ENCODE results near the gene UTP20. TPM values are rescaled to one million over a fixed set of nuclear protein-coding genes. Genes with fewer than 3 reads are reported as not detected.

The UTP20 gene
- total and polyA plus RNA-seq, 2 donors (not counting 3 experiments of a cell fraction or from before 2014, with no cell fraction given), result 4.6 to 23.1 TPM

DNA sequence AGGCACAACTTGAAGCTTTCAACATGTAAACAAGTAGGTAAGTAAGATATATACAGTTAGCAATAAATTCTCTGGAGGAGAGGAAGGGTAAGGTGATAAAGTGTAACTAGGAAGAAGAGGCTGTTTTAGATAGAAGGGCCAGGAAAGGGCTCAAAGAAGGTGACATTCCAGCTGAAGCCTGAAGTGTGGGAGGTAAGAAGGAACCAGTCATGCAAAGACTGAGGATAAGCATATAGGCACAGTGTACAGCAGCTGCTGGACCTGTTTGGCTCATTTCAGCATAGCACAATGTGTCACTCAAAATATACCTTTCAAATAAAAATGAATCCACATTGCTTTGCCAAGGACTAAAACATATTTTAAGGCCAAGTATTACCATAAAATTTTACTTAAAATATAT lies 156.2 kb downstream of the UTP20 start:
- BruUV-seq (replicated peaks), result no TSS peak
- H3K36me3 ChIP-seq (ENCODE audit: control insufficient read depth in 2 of 2, extremely low read depth in 1 of 2, insufficient read depth in 2 of 2, low read length in 2 of 2), result no peaks in the 10 kb centered on the region
- no peak overlapping the region for H3K4me3 ChIP-seq (replicated peaks in 1 of 3; ENCODE audit: insufficient read depth in 1 of 3, low read depth in 1 of 3, low read length in 3 of 3)
- TF ChIP-seq MYC (IDR thresholded peaks at IDR 0.05; ENCODE audit: low read depth, low read length) (no peak), POLR2AphosphoS5 (IDR thresholded peaks at IDR 0.05; ENCODE audit: insufficient read depth, low read depth, low read length) (no peak), JUN (IDR thresholded peaks at IDR 0.05; ENCODE audit: borderline replicate concordance, insufficient read depth, insufficient read length, low read depth) (no peak), POLR2A (IDR thresholded peaks at IDR 0.05; ENCODE audit: low read depth, low read length) (no peak), FOS (IDR thresholded peaks at IDR 0.05; ENCODE audit: borderline replicate concordance, insufficient read depth, low read length) (no peak), EZH2 (IDR thresholded peaks at IDR 0.05; ENCODE audit: borderline replicate concordance, low read depth, low read length, severe bottlenecking) (no peak), GATA2 (IDR thresholded peaks at IDR 0.05; ENCODE audit: insufficient read depth, insufficient read length, low read depth, low read length) (no peak)
- TF ChIP-seq, protein P1, sequence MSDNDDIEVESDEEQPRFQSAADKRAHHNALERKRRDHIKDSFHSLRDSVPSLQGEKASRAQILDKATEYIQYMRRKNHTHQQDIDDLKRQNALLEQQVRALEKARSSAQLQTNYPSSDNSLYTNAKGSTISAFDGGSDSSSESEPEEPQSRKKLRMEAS (IDR thresholded peaks at IDR 0.05; ENCODE audit: insufficient read depth, insufficient read length), result no peak
- TF ChIP-seq, protein P2, sequence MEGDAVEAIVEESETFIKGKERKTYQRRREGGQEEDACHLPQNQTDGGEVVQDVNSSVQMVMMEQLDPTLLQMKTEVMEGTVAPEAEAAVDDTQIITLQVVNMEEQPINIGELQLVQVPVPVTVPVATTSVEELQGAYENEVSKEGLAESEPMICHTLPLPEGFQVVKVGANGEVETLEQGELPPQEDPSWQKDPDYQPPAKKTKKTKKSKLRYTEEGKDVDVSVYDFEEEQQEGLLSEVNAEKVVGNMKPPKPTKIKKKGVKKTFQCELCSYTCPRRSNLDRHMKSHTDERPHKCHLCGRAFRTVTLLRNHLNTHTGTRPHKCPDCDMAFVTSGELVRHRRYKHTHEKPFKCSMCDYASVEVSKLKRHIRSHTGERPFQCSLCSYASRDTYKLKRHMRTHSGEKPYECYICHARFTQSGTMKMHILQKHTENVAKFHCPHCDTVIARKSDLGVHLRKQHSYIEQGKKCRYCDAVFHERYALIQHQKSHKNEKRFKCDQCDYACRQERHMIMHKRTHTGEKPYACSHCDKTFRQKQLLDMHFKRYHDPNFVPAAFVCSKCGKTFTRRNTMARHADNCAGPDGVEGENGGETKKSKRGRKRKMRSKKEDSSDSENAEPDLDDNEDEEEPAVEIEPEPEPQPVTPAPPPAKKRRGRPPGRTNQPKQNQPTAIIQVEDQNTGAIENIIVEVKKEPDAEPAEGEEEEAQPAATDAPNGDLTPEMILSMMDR (IDR thresholded peaks at IDR 0.05; ENCODE audit: extremely low read depth in 1 of 2, insufficient read depth in 1 of 2, low read depth in 1 of 2, low read length in 2 of 2), result no peak
- no peaks in the 10 kb centered on the region for H3K79me2 ChIP-seq (ENCODE audit: control insufficient read depth, insufficient read depth, low read length)
- POLR2A ChIA-PET, result no interaction called here
- H3K4me1 ChIP-seq (ENCODE audit: control insufficient read depth, extremely low read depth, insufficient read depth, low read length), result no peaks in the 10 kb centered on the region
- H4K20me1 ChIP-seq (replicated peaks; ENCODE audit: control insufficient read depth, extremely low read depth, insufficient read depth, low read length), result no peaks in the 10 kb centered on the region
- no peak overlapping the region for H3K9ac ChIP-seq (replicated peaks; ENCODE audit: extremely low read depth, insufficient read depth, low read length)
- H3K9me3 ChIP-seq (replicated peaks; ENCODE audit: control insufficient read depth, insufficient read depth, low read length), result no peaks in the 10 kb centered on the region
- no peak overlapping the region for H3K27ac ChIP-seq (ENCODE audit: insufficient read depth, low read depth, low read length)
- intact Hi-C loops (cut with micrococcal nuclease) (no loop called here), dilution Hi-C loops (cut with MboI; ENCODE audit: extremely low pct_ligation_motif_present, low sequenced_read_pairs) (no loop called here)
- no peak overlapping the region for H3K4me2 ChIP-seq (ENCODE audit: insufficient read depth, low read length)
- H2AFZ ChIP-seq (ENCODE audit: low read depth, low read length), result no peak overlapping the region
- FAIRE-seq, result no peak
- H3K9me1 ChIP-seq (replicated peaks; ENCODE audit: control insufficient read depth, extremely low read depth, insufficient read depth, low read length), result no peaks in the 10 kb centered on the region
- DNase-seq (ENCODE audit: low read depth, low spot score), result no peak
- CTCF ChIA-PET, result no interaction called here
- H3K27me3 ChIP-seq (ENCODE audit: control insufficient read depth in 2 of 2, insufficient read depth in 2 of 2, low read length in 2 of 2), result no peaks in the 10 kb centered on the region

Small RNA genes lying within 50 kb of the gene (small RNA-seq; reads per million reads assigned to genes)
- gene RNU6-1068P (ENCODE audit: insufficient read depth, insufficient read length, low read depth, low replicate concordance) (not detected), gene RPS27P23 (ENCODE audit: insufficient read depth, insufficient read length, low read depth, low replicate concordance) (not detected)

Other genes starting within 250 kb of the UTP20 start
- not detected in 2 replicates for gene SLC5A8, start 69.9 kb upstream of the UTP20 start, total RNA-seq
- not detected in 2 replicates for gene SLC5A8, start 69.9 kb upstream of the UTP20 start, polyA plus RNA-seq
- gene ARL1, start 127.7 kb downstream of the UTP20 start, total RNA-seq, result 65.4 and 76.5 TPM in 2 replicates
- 22.9 and 30.4 TPM in 2 replicates for gene ARL1, start 127.7 kb downstream of the UTP20 start, polyA plus RNA-seq
- gene SPIC, start 195.2 kb downstream of the UTP20 start, total RNA-seq, result not detected in 2 replicates
- gene SPIC, start 195.2 kb downstream of the UTP20 start, polyA plus RNA-seq, result not detected in 2 replicates

Data from endothelial cell of umbilical vein (primary cell).